ENCODE data around the gene ATP6V1G3.

The ATP6V1G3 gene

GRCh38 chr1:198494139-198494538 is 46.3 kb downstream of the ATP6V1G3 start:
- H3K4me3 ChIP-seq (ENCODE audit: low read depth, low read length): no peak overlapping the region
- TF ChIP-seq CTCF (IDR thresholded peaks at IDR 0.05; ENCODE audit: low read depth, low read length, missing control alignments): no peak
- DNase-seq (ENCODE audit: low read depth): no peak
- in situ Hi-C loops (cut with HindIII; ENCODE audit: low sequenced_read_pairs): no loop called here

- in situ Hi-C loops (cut with HindIII; ENCODE audit: low sequenced_read_pairs): no loop called here
- DNase-seq (ENCODE audit: low read depth): no peak
- H3K4me3 ChIP-seq (ENCODE audit: low read depth, low read length): no peak overlapping the region
- TF ChIP-seq CTCF (IDR thresholded peaks at IDR 0.05; ENCODE audit: low read depth, low read length, missing control alignments): no peak
These were observed 47.2 kb downstream of the ATP6V1G3 start for GRCh38 chr1:198493329-198493728.

- TF ChIP-seq CTCF (IDR thresholded peaks at IDR 0.05; ENCODE audit: low read depth, low read length, missing control alignments): no peak
- peak; percentile 59 for DNase-seq (ENCODE audit: low read depth)
- no peak overlapping the region for H3K4me3 ChIP-seq (ENCODE audit: low read depth, low read length)
- in situ Hi-C loops (cut with HindIII; ENCODE audit: low sequenced_read_pairs): no loop called here
These were observed 47.6 kb downstream of the ATP6V1G3 start for GRCh38 chr1:198492872-198493271.

DNA sequence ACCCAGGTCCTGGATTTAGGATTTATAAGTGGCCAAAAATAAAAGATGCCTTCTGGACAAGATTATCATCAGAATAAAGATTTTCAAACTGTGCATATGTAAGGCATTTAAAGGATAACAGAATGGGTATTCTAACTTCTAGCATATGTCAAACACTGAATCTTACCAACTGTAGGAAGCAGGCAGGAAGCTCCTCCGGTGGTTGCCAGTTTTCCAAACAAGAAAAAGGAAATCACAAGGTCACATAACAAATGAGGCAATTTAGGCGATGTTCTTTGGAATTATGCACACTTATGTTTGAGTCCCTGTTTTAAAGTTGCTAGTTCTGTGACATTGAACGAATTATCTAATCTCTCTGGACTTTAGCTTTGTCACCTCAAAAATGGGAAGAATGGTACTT is 48.9 kb downstream of the ATP6V1G3 start:
- H3K4me3 ChIP-seq (ENCODE audit: low read depth, low read length): no peak overlapping the region
- TF ChIP-seq CTCF (IDR thresholded peaks at IDR 0.05; ENCODE audit: low read depth, low read length, missing control alignments): no peak
- no peak for DNase-seq (ENCODE audit: low read depth)
- in situ Hi-C loops (cut with HindIII; ENCODE audit: low sequenced_read_pairs): no loop called here

DNA sequence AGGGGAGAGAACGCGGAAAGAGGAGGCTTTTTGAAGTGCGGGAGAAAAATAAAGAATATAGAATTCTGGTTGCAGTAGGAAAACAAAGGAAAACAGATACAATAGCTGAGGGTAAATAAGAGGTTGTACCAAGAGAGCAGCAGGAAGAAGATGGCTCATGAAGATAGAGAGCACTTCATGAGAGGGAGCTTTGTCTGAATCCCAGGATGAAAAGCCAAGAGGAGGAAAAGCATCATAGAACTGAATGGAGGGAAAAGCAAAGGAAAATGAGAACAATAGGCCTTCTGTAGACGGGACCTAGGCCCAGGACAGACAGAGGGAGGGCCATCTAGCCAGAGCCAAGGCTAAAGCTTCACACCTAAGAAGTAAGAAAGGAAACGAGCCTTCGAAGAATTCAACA is 49.5 kb downstream of the ATP6V1G3 start:
- DNase-seq (ENCODE audit: low read depth): no peak
- TF ChIP-seq CTCF (IDR thresholded peaks at IDR 0.05; ENCODE audit: low read depth, low read length, missing control alignments): no peak
- in situ Hi-C loops (cut with HindIII; ENCODE audit: low sequenced_read_pairs): no loop called here
- H3K4me3 ChIP-seq (ENCODE audit: low read depth, low read length): no peak overlapping the region

DNA sequence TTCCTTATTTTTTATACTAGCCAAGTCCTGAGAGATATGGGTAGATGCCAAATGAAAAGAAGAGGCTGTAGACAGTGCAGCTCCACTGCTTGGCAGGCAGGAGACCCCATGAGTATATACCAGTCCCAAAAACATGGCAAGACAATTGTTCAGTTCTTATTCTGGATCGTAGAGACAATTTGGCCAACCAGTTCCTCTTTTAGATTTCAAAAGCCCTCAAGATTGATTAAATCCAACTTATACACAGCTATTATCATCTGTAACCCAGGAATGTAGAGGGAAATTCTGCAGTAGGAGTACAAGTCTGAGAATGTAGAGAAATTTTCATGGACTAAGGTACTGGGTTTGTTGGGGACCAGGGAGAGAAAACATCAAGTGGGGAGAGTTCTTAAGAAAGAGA is 50.3 kb downstream of the ATP6V1G3 start:
- no peak for TF ChIP-seq CTCF (IDR thresholded peaks at IDR 0.05; ENCODE audit: low read depth, low read length, missing control alignments)
- no peak overlapping the region for H3K4me3 ChIP-seq (ENCODE audit: low read depth, low read length)
- in situ Hi-C loops (cut with HindIII; ENCODE audit: low sequenced_read_pairs): no loop called here
- DNase-seq (ENCODE audit: low read depth): no peak

DNA sequence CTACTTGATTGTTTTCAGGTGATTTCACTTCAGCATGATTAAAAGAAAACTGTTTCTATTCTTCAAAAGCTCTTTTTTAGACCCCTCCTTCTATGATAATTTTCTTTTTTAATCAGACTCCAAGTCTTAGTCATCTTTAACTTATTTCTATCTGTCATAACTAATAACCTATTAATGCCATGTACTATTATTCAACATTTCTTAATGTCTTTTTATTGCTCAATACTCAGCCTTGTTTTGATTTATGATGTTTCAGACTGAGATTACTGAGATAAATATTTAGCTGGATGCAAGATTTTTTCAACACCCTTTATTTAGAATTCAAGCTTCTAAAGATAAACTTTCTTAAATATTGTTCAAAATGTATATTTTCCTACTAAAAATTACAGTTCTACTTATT is 53.6 kb downstream of the ATP6V1G3 start:
- TF ChIP-seq CTCF (IDR thresholded peaks at IDR 0.05; ENCODE audit: low read depth, low read length, missing control alignments): no peak
- DNase-seq (ENCODE audit: low read depth): no peak
- in situ Hi-C loops (cut with HindIII; ENCODE audit: low sequenced_read_pairs): no loop called here

More for the DNA sequence above, 53.6 kb downstream of the ATP6V1G3 start:
- H3K4me3 ChIP-seq (ENCODE audit: low read depth, low read length): no peak overlapping the region
